Endothelial cell of umbilical vein (primary cell): ENCODE results near the gene ADGRD1. TPM values are rescaled to one million over a fixed set of nuclear protein-coding genes. Genes with fewer than 3 reads are reported as not detected.

Experiments used
- BruUV-seq: library from RNA; stranded (reverse); fragments of 400-500 nt; replicated peaks from 2 replicates; lab custom pipeline; 2021; lab: Mats Ljungman, UMichigan
- CTCF ChIA-PET: fragments of 300-600, 350-600 bp; sonication (Branson Sonifier 250); formaldehyde crosslinking; loops from one replicate; lab custom pipeline; 2021; ENCODE audit warnings: antibody characterized with exemption, inconsistent platforms; lab: Charles Lee
- POLR2A ChIA-PET: fragments of 300-600, 350-600 bp; sonication (Branson Sonifier 250); formaldehyde crosslinking; loops from one replicate; lab custom pipeline; 2021; ENCODE audit warnings: antibody characterized with exemption, inconsistent platforms; lab: Charles Lee
- DNase-seq: peaks from one replicate; pipeline ENCODE4 v3.0.0-alpha.2; 2011; ENCODE audit warnings: low read depth, low spot score
- FAIRE-seq: peaks from 2 replicates; lab custom pipeline; 2011; peaks lifted over from hg19 to GRCh38; lab: Jason Lieb, UNC
- H2AFZ ChIP-seq: 2 replicates; pipeline ENCODE4 v1.6.0; 2012; ENCODE audit warnings: low read depth, low read length, control low read depth, inconsistent platforms
- H3K27ac ChIP-seq: 2 replicates; pipeline ENCODE4 v1.5.1; 2011; ENCODE audit warnings: low read depth, mild to moderate bottlenecking, control low read depth, low read length, moderate library complexity; ENCODE audit not compliant: insufficient read depth
- H3K27me3 ChIP-seq, 2 experiments: 2 replicates each; pipeline versions ENCODE4 v1.6.0 to v1.6.1; 2011; ENCODE audit warnings: low read length in 2 of 2, mixed read lengths in 1 of 2; ENCODE audit not compliant: control insufficient read depth in 2 of 2, insufficient read depth in 2 of 2
- H3K36me3 ChIP-seq, 2 experiments: 2 replicates in 1 of 2; 3 replicates in 1 of 2; pipeline ENCODE4 v1.5.1; 2011; ENCODE audit warnings: low read length in 2 of 2, mild to moderate bottlenecking in 1 of 2, moderate library complexity in 1 of 2; ENCODE audit not compliant: control insufficient read depth in 2 of 2, insufficient read depth in 2 of 2; ENCODE audit errors: extremely low read depth in 1 of 2
- H3K4me1 ChIP-seq: 3 replicates; pipeline ENCODE4 v1.5.1; 2011; ENCODE audit warnings: mild to moderate bottlenecking, low read length; ENCODE audit not compliant: control insufficient read depth, insufficient read depth; ENCODE audit errors: extremely low read depth
- H3K4me2 ChIP-seq: 2 replicates; pipeline ENCODE4 v1.6.1; 2011; ENCODE audit warnings: low read length, control low read depth, mixed read lengths; ENCODE audit not compliant: insufficient read depth
- H3K4me3 ChIP-seq, 3 experiments: fragments of 200-600 bp in 1 of 3; sonication (generic), shearing (Covaris generic) in 1 of 3; replicated peaks in 1 of 3; 2 replicates each; pipeline ENCODE4 v1.5.1; 2011 to 2016; ENCODE audit warnings: control low read depth in 3 of 3, low read length in 3 of 3, mild to moderate bottlenecking in 2 of 3, inconsistent platforms in 1 of 3, low read depth in 1 of 3, moderate library complexity in 1 of 3; ENCODE audit not compliant: insufficient read depth in 1 of 3
- H3K79me2 ChIP-seq: 2 replicates; pipeline ENCODE4 v1.6.0; 2012; ENCODE audit warnings: low read length, inconsistent platforms; ENCODE audit not compliant: control insufficient read depth, insufficient read depth
- H3K9ac ChIP-seq: replicated peaks from 2 replicates; pipeline ENCODE3; 2011; ENCODE audit warnings: low read length, control low read depth; ENCODE audit not compliant: insufficient read depth; ENCODE audit errors: extremely low read depth
- H3K9me1 ChIP-seq: replicated peaks from 3 replicates; pipeline ENCODE4 v1.6.0; 2011; ENCODE audit warnings: mild to moderate bottlenecking, low read length; ENCODE audit not compliant: control insufficient read depth, insufficient read depth; ENCODE audit errors: extremely low read depth
- H3K9me3 ChIP-seq: replicated peaks from 2 replicates; pipeline ENCODE4 v1.5.1; 2012; ENCODE audit warnings: low read length, inconsistent platforms; ENCODE audit not compliant: control insufficient read depth, insufficient read depth
- H4K20me1 ChIP-seq: replicated peaks from 2 replicates; pipeline ENCODE3; 2011; ENCODE audit warnings: mild to moderate bottlenecking, low read length; ENCODE audit not compliant: control insufficient read depth, insufficient read depth; ENCODE audit errors: extremely low read depth
- CTCF ChIP-seq, 2 donors: IDR thresholded peaks; 1 replicate in 1 of 2; 2 replicates in 1 of 2; pipeline ENCODE4 v1.5.1; 2011; ENCODE audit warnings: low read length in 2 of 2, mild to moderate bottlenecking in 2 of 2, moderate library complexity in 2 of 2, control low read depth in 1 of 2, inconsistent platforms in 1 of 2, low read depth in 1 of 2; ENCODE audit not compliant: insufficient read depth in 1 of 2; ENCODE audit errors: extremely low read depth in 1 of 2
- EZH2 ChIP-seq: IDR thresholded peaks from 2 replicates; pipeline ENCODE4 v1.6.1; 2012; ENCODE audit warnings: borderline replicate concordance, low read depth, mild to moderate bottlenecking, moderate library complexity, low read length, inconsistent platforms; ENCODE audit not compliant: severe bottlenecking
- FOS ChIP-seq: IDR thresholded peaks from 2 replicates; pipeline ENCODE4 v1.6.1; 2011; ENCODE audit warnings: mild to moderate bottlenecking, low read length, moderate library complexity, borderline replicate concordance; ENCODE audit not compliant: insufficient read depth
- GATA2 ChIP-seq: IDR thresholded peaks from 2 replicates; pipeline ENCODE4 v1.7.0; 2011; ENCODE audit warnings: low read depth, mild to moderate bottlenecking, moderate library complexity, mixed read lengths, low read length; ENCODE audit not compliant: insufficient read length, insufficient read depth
- MAX ChIP-seq: IDR thresholded peaks from 2 replicates; pipeline ENCODE4 v1.6.1; 2011; ENCODE audit not compliant: insufficient read depth, insufficient read length
- MYC ChIP-seq: IDR thresholded peaks from one replicate; pipeline ENCODE4 v1.6.1; 2011; ENCODE audit warnings: mild to moderate bottlenecking, low read depth, low read length
- POLR2A ChIP-seq: IDR thresholded peaks from 2 replicates; pipeline ENCODE4 v1.6.1; 2012; ENCODE audit warnings: low read depth, mild to moderate bottlenecking, control low read depth, low read length
- POLR2AphosphoS5 ChIP-seq: IDR thresholded peaks from 2 replicates; pipeline ENCODE4 v1.6.1; 2012; ENCODE audit warnings: low read depth, mild to moderate bottlenecking, control low read depth, low read length, moderate library complexity; ENCODE audit not compliant: insufficient read depth
- dilution Hi-C: fragments of 300-500 bp; cut with MboI; formaldehyde crosslinking; loops from one replicate; pipeline ENCODE4 v1.15.0; 2019; ENCODE audit warnings: low sequenced_read_pairs; ENCODE audit not compliant: extremely low pct_ligation_motif_present
- intact Hi-C: fragments of 100-400 bp; cut with micrococcal nuclease; formaldehyde crosslinking; loops from one replicate; pipeline ENCODE4 v1.10.0; 2022
- polyA plus RNA-seq, 4 experiments: library from polyadenylated mRNA; depleted of rRNA in 3 of 4; stranded (reverse) in 3 of 4; unstranded in 1 of 4; fragments of >200 nt; gene quantifications; 2 replicates each; pipeline versions ENCODE4 v1.2.1 to v1.2.3, GENCODE V29; 2011 to 2012; ENCODE audit warnings: missing spikeins in 1 of 4
- total RNA-seq: library from RNA; stranded (reverse); gene quantifications from 2 replicates; pipeline ENCODE4 v1.2.3, GENCODE V29; 2021

The ADGRD1 gene
- total and polyA plus RNA-seq, 2 donors (not counting 3 experiments of a cell fraction or from before 2014, with no cell fraction given) = 0.07 TPM; not detected in 1

GRCh38 chr12:130970165-130970907, 16.6 kb downstream of the ADGRD1 start:
- FAIRE-seq = no peak
- intact Hi-C loops (no loop called here), dilution Hi-C loops (no loop called here)
- Histone ChIP-seq H3K9ac (no peak overlapping the region), H3K9me1 (no peaks in the 10 kb centered on the region), H3K4me3 (no peak overlapping the region), H3K4me2 (no peak overlapping the region), H3K4me1 (no peaks in the 10 kb centered on the region), H3K9me3 (no peaks in the 10 kb centered on the region), H3K79me2 (no peaks in the 10 kb centered on the region), H4K20me1 (no peaks in the 10 kb centered on the region), H2AFZ (no peak overlapping the region), H3K36me3 (no peaks in the 10 kb centered on the region), H3K27me3 (no peaks in the 10 kb centered on the region), H3K27ac (no peak overlapping the region)
- CTCF ChIA-PET = no interaction called here
- POLR2A ChIA-PET = no interaction called here
- TF ChIP-seq CTCF (IDR thresholded peaks at IDR 0.05; ENCODE audit: extremely low read depth in 1 of 2, insufficient read depth in 1 of 2, low read depth in 1 of 2, low read length in 2 of 2) = no peak
- no peak for TF ChIP-seq POLR2AphosphoS5
- no peak for TF ChIP-seq POLR2A
- no peak for TF ChIP-seq GATA2
- TF ChIP-seq MYC = no peak
- no peak for TF ChIP-seq MAX
- TF ChIP-seq FOS = no peak
- TF ChIP-seq EZH2 = no peak
- no TSS peak for BruUV-seq
- DNase-seq = no peak
